Measurements from ENCODE around the gene LINGO1. TPM values are rescaled to one million over a fixed set of nuclear protein-coding genes. Genes with fewer than 3 reads are reported as not detected.

LINGO1 gene
- total and polyA plus RNA-seq, 2 donors (not counting 1 experiment from before 2014, with no cell fraction given): not detected

DNA sequence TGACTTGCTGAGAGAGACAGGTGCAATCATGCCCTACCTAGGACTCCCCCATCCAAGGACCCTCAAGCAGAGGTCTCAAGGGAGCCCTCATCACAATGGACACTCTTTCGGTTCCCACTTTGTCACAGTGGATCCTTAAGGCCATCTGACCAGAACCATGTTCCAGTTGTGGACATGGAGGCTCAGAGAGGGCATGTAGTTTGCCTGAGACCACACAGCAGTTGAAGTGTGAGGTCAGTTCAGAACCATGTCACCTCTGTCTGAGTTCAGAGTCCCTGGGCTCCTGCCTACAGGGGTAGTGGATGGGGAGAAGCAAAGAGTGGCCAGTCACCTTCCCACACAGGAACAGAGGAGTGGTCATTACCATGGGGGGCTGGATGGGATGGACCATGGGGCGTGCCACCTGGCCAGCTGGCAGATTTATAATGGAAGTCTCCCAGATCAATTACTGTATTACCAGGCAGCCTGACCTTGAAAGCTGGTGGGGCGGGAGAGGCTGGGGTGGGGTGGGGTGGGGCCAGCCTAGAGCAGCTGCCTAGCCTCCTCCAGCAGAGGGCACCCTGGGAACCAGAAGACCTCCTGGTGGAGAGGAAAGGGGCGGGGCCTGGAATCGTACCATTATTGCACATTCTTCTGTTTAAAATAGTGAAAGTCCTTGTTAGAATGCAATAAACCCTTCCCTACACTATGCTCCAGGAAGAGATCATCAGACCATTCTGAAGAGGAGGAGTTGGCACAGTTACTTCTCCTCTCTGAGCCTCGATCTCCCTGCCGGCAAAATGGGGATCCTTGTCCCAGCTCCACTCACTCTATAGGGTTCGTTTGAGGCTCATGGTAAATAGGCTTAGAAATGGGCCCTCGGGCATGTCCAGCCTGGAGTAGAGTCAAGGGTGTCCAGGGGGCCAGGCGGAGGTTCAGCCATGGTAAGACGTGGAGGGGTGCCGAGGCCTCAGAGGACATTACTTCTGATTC, 26.9 kb upstream of the LINGO1 start:
- Histone ChIP-seq H2AFZ (ENCODE audit: insufficient read depth, low read depth, low read length, poor library complexity, severe bottlenecking) (no peak overlapping the region), H3K9me3 (ENCODE audit: control extremely low read depth in 1 of 3, control insufficient read depth in 2 of 3, insufficient read depth in 1 of 3, low read length in 2 of 3) (peaks cover 0 to 6% (median 0%) of the 10 kb centered on the region in 3 donors), H3K36me3 (replicated peaks in 1 of 2; ENCODE audit: control extremely low read depth in 1 of 2, control insufficient read depth in 1 of 2, extremely low read depth in 1 of 2, insufficient read depth in 2 of 2, low read length in 1 of 2) (no peaks in the 10 kb centered on the region), H3K27ac (ENCODE audit: low read length in 2 of 2) (no peak overlapping the region), H3K79me2 (ENCODE audit: control insufficient read depth, insufficient read depth, low read length) (no peaks in the 10 kb centered on the region), H4K20me1 (ENCODE audit: control insufficient read depth, insufficient read depth, low read length, poor library complexity, severe bottlenecking) (no peaks in the 10 kb centered on the region), H3K4me1 (ENCODE audit: control insufficient read depth in 2 of 2, insufficient read depth in 2 of 2, low read length in 2 of 2) (no peaks in the 10 kb centered on the region), H3K4me3 (ENCODE audit: control extremely low read depth in 1 of 5, extremely low read depth in 1 of 5, insufficient read depth in 1 of 5, low read depth in 2 of 5, low read length in 4 of 5) (no peak overlapping the region), H3K27me3 (replicated peaks in 1 of 4; ENCODE audit: control extremely low read depth in 1 of 4, control insufficient read depth in 3 of 4, insufficient read depth in 4 of 4, low read length in 3 of 4) (peaks cover 0 to 19% (median 3%) of the 10 kb centered on the region in 4 experiments), H3K4me2 (replicated peaks; ENCODE audit: low read depth, low read length, poor library complexity, severe bottlenecking) (no peak overlapping the region), H3K9ac (ENCODE audit: low read length) (no peak overlapping the region)
- ChIA-PET CTCF (no interaction called here), POLR2A (interaction anchor here (0.6 kb wide), 1 partner anchor 16 kb away, joined by 3 read pairs; no protein-coding TSS in a partner anchor)
- 93% methylated on average over 3 of the region's 12 CpGs for WGBS (ENCODE audit: insufficient coverage)
- Mint-ChIP-seq H3K4me1 (no peaks in the 10 kb centered on the region), H3K27ac (no peak overlapping the region), H3K9me3 (ENCODE audit: insufficient read depth) (no peaks in the 10 kb centered on the region), H3K4me3 (no peak overlapping the region), H3K27me3 (peaks cover 33% of the 10 kb centered on the region)
- intact Hi-C loops (cut with micrococcal nuclease): no loop called here
- DNase-seq: no peak
- no peak for TF ChIP-seq EZH2 (IDR thresholded peaks at IDR 0.05; ENCODE audit: borderline replicate concordance, insufficient read depth, low read depth, low read length, poor library complexity, severe bottlenecking)
- TF ChIP-seq, protein P1, sequence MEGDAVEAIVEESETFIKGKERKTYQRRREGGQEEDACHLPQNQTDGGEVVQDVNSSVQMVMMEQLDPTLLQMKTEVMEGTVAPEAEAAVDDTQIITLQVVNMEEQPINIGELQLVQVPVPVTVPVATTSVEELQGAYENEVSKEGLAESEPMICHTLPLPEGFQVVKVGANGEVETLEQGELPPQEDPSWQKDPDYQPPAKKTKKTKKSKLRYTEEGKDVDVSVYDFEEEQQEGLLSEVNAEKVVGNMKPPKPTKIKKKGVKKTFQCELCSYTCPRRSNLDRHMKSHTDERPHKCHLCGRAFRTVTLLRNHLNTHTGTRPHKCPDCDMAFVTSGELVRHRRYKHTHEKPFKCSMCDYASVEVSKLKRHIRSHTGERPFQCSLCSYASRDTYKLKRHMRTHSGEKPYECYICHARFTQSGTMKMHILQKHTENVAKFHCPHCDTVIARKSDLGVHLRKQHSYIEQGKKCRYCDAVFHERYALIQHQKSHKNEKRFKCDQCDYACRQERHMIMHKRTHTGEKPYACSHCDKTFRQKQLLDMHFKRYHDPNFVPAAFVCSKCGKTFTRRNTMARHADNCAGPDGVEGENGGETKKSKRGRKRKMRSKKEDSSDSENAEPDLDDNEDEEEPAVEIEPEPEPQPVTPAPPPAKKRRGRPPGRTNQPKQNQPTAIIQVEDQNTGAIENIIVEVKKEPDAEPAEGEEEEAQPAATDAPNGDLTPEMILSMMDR (IDR thresholded peaks at IDR 0.05): no peak
- no peak for ATAC-seq (ENCODE audit: low read depth)

- Histone ChIP-seq H2AFZ (ENCODE audit: insufficient read depth, low read depth, low read length, poor library complexity, severe bottlenecking) (no peak overlapping the region), H3K36me3 (replicated peaks in 1 of 2; ENCODE audit: control extremely low read depth in 1 of 2, control insufficient read depth in 1 of 2, extremely low read depth in 1 of 2, insufficient read depth in 2 of 2, low read length in 1 of 2) (no peaks in the 10 kb centered on the region), H3K79me2 (ENCODE audit: control insufficient read depth, insufficient read depth, low read length) (no peaks in the 10 kb centered on the region), H3K9me3 (ENCODE audit: control extremely low read depth in 1 of 3, control insufficient read depth in 2 of 3, insufficient read depth in 1 of 3, low read length in 2 of 3) (peaks cover 0 to 15% (median 0%) of the 10 kb centered on the region in 3 donors), H4K20me1 (ENCODE audit: control insufficient read depth, insufficient read depth, low read length, poor library complexity, severe bottlenecking) (no peaks in the 10 kb centered on the region), H3K27ac (ENCODE audit: low read length in 2 of 2) (no peak overlapping the region), H3K4me1 (ENCODE audit: control insufficient read depth in 2 of 2, insufficient read depth in 2 of 2, low read length in 2 of 2) (no peaks in the 10 kb centered on the region), H3K27me3 (replicated peaks in 1 of 4; ENCODE audit: control extremely low read depth in 1 of 4, control insufficient read depth in 3 of 4, insufficient read depth in 4 of 4, low read length in 3 of 4) (peaks cover 0 to 27% (median 3%) of the 10 kb centered on the region in 4 experiments), H3K9ac (ENCODE audit: low read length) (no peak overlapping the region), H3K4me2 (replicated peaks; ENCODE audit: low read depth, low read length, poor library complexity, severe bottlenecking) (no peak overlapping the region), H3K4me3 (ENCODE audit: control extremely low read depth in 1 of 5, extremely low read depth in 1 of 5, insufficient read depth in 1 of 5, low read depth in 2 of 5, low read length in 4 of 5) (no peak overlapping the region)
- POLR2A ChIA-PET: no interaction called here
- H3K27me3 Mint-ChIP-seq: peaks cover 42% of the 10 kb centered on the region
- 93% methylated on average over 6 of the region's 6 CpGs for WGBS (ENCODE audit: insufficient coverage)
- H3K9me3 Mint-ChIP-seq (ENCODE audit: insufficient read depth): peaks cover 4% of the 10 kb centered on the region
- no peak overlapping the region for H3K27ac Mint-ChIP-seq
- DNase-seq (no peak), ATAC-seq (ENCODE audit: low read depth) (no peak)
- no peaks in the 10 kb centered on the region for H3K4me1 Mint-ChIP-seq
- H3K4me3 Mint-ChIP-seq: no peak overlapping the region
- TF ChIP-seq, protein P1 (IDR thresholded peaks at IDR 0.05): no peak
- TF ChIP-seq EZH2 (IDR thresholded peaks at IDR 0.05; ENCODE audit: borderline replicate concordance, insufficient read depth, low read depth, low read length, poor library complexity, severe bottlenecking): no peak
- CTCF ChIA-PET: no interaction called here
- intact Hi-C loops (cut with micrococcal nuclease): no loop called here
Observed at GRCh38 chr15:77658304-77658703, 25.6 kb upstream of the LINGO1 start.

Measured in B cell (primary cell).